Gastrocnemius medialis (tissue), 4 donors: ENCODE results near the gene PPP1R9B. TPM values are rescaled to one million over a fixed set of nuclear protein-coding genes. Genes with fewer than 3 reads are reported as not detected.

Experiments used
- ATAC-seq, 2 donors: fragments of 150-250 bp; one replicate each; pipeline ENCODE4 v1.9.1; 2016
- DNase-seq, 2 donors: peaks; one replicate each; pipeline ENCODE4 v3.0.0-alpha.2; 2019
- H3K27ac ChIP-seq, 4 donors: fragments of 200-600 bp; sonication (generic); 1 replicate in 1 of 4; 2 replicates in 3 of 4; pipeline ENCODE4 v1.5.1; 2016 to 2018; ENCODE audit warnings: mild to moderate bottlenecking in 2 of 4, moderate library complexity in 1 of 4
- H3K27me3 ChIP-seq, 3 donors: fragments of 200-600 bp; sonication (generic) in 2 of 3; 1 replicate in 1 of 3; 2 replicates in 2 of 3; pipeline versions ENCODE4 v1.5.1 to v1.6.0; 2016 to 2019; ENCODE audit warnings: mild to moderate bottlenecking in 1 of 3, moderate library complexity in 1 of 3
- H3K36me3 ChIP-seq, 2 donors: fragments of 200-600 bp; sonication (generic) in 1 of 2; one replicate each; pipeline ENCODE4 v1.5.1; 2017 to 2018
- H3K4me1 ChIP-seq, 2 donors: fragments of 200-600 bp; sonication (generic) in 1 of 2; one replicate each; pipeline ENCODE4 v1.5.1; 2016 to 2017; ENCODE audit warnings: mild to moderate bottlenecking in 2 of 2
- H3K4me3 ChIP-seq, 4 donors: fragments of 200-600 bp; sonication (generic) in 3 of 4; 1 replicate in 1 of 4; 2 replicates in 3 of 4; pipeline ENCODE4 v1.5.1; 2016 to 2019; ENCODE audit warnings: mild to moderate bottlenecking in 2 of 4
- H3K9me3 ChIP-seq, 3 donors: fragments of 200-600 bp; sonication (generic) in 2 of 3; 1 replicate in 1 of 3; 2 replicates in 2 of 3; pipeline ENCODE4 v1.5.1; 2016 to 2019
- CTCF ChIP-seq, 5 experiments: fragments of 450-650 bp in 3 of 5; fragments of 200-600 bp in 2 of 5; sonication (generic) in 2 of 5; IDR thresholded peaks in 4 of 5; conservative IDR thresholded peaks in 1 of 5; 1 replicate in 4 of 5; 2 replicates in 1 of 5; pipeline ENCODE4 v1.5.1; 2016 to 2019; ENCODE audit warnings: antibody characterized with exemption in 5 of 5, mild to moderate bottlenecking in 3 of 5, moderate library complexity in 3 of 5
- POLR2A ChIP-seq, 2 donors: fragments of 450-650 bp; IDR thresholded peaks; one replicate each; pipeline ENCODE4 v1.6.1; 2017; ENCODE audit warnings: antibody characterized with exemption in 2 of 2, mild to moderate bottlenecking in 2 of 2, moderate library complexity in 2 of 2
- in situ Hi-C, 4 donors: fragments of 200-750 bp; cut with MboI; loops; one replicate each; pipeline versions ENCODE4 v1.15.0 to v1.8.0; 2017; ENCODE audit warnings: low sequenced_read_pairs in 4 of 4
- intact Hi-C: fragments of 100-400 bp; cut with DNase I; formaldehyde crosslinking; loops from one replicate; pipeline ENCODE4 v1.15.1; 2023; ENCODE audit warnings: low total_unique reads
- total RNA-seq, 4 donors: library from RNA; depleted of rRNA; stranded (reverse); fragments of >200 nt; gene quantifications; one replicate each; pipeline versions ENCODE4 v1.1.0 to v1.2.3, GENCODE V29; 2016

PPP1R9B gene
- total RNA-seq, 4 donors from 2014 or later: 4.7 to 18.8 (median 11.0) TPM

- Histone ChIP-seq H3K4me3 (no peak overlapping the region), H3K27ac (peak overlapping the region; percentile 98 to 100 (median 99)), H3K27me3 (no peaks in the 10 kb centered on the region), H3K9me3 (no peaks in the 10 kb centered on the region), H3K4me1 (peaks cover 50 to 62% of the 10 kb centered on the region in 2 donors), H3K36me3 (peaks cover 0 to 7% of the 10 kb centered on the region in 2 donors)
- DNase-seq: peak in 1 of 2 donors; percentile 60
- in situ Hi-C loops: no loop called here
- intact Hi-C loops: loop anchor here (10.0 kb wide), 1 partner anchor 701 kb away; the partner anchor contains the start of gene TOB1
- TF ChIP-seq POLR2A (IDR thresholded peaks at IDR 0.05): peak; percentile 34 to 62
- TF ChIP-seq CTCF (IDR thresholded peaks at IDR 0.05 in 4 of 5, conservative IDR thresholded peaks at IDR 0.05 in 1 of 5): no peak
- no peak for ATAC-seq
Observed at GRCh38 chr17:50163843-50164696, 13.6 kb upstream of the PPP1R9B start.

- Histone ChIP-seq H3K27me3 (no peaks in the 10 kb centered on the region), H3K4me3 (no peak overlapping the region), H3K4me1 (peaks cover 36 to 48% of the 10 kb centered on the region in 2 donors), H3K9me3 (no peaks in the 10 kb centered on the region), H3K36me3 (no peaks in the 10 kb centered on the region), H3K27ac (peak overlapping the region in 2 of 4 donors; percentile 98 to 100)
- ATAC-seq (no peak), DNase-seq (no peak)
- intact Hi-C loops: loop anchor here (10.0 kb wide), 1 partner anchor 702 kb away; the partner anchor contains the start of gene TOB1
- in situ Hi-C loops: no loop called here
- TF ChIP-seq CTCF (IDR thresholded peaks at IDR 0.05 in 4 of 5, conservative IDR thresholded peaks at IDR 0.05 in 1 of 5) (no peak), POLR2A (IDR thresholded peaks at IDR 0.05) (no peak)
Observed at GRCh38 chr17:50162466-50163254, 12.2 kb upstream of the PPP1R9B start.

GRCh38 chr17:50161911-50162288 lies 11.4 kb upstream of the PPP1R9B start:
- Histone ChIP-seq H3K4me1 (peaks cover 28 to 40% of the 10 kb centered on the region in 2 donors), H3K9me3 (no peaks in the 10 kb centered on the region), H3K27me3 (no peaks in the 10 kb centered on the region), H3K4me3 (peak overlapping the region in 2 of 4 donors; percentile 52 to 62), H3K27ac (peak overlapping the region; percentile 53 to 69 (median 60)), H3K36me3 (no peaks in the 10 kb centered on the region)
- no peak for DNase-seq
- TF ChIP-seq POLR2A (IDR thresholded peaks at IDR 0.05): no peak
- no peak for TF ChIP-seq CTCF (IDR thresholded peaks at IDR 0.05 in 4 of 5, conservative IDR thresholded peaks at IDR 0.05 in 1 of 5)
- intact Hi-C loops: loop anchor here (1.0 to 10.0 kb wide), 4 partner anchors 22 to 703 kb away; partner anchors contain the start of genes PDK2 and TOB1
- in situ Hi-C loops: no loop called here
- ATAC-seq: no peak

GRCh38 chr17:50161023-50161910 lies 10.8 kb upstream of the PPP1R9B start:
- intact Hi-C loops: loop anchor here (1.0 to 10.0 kb wide), 4 partner anchors 21 to 704 kb away; partner anchors contain the start of genes PDK2 and TOB1
- Histone ChIP-seq H3K9me3 (no peaks in the 10 kb centered on the region), H3K4me1 (peaks cover 27 to 39% of the 10 kb centered on the region in 2 donors), H3K36me3 (no peaks in the 10 kb centered on the region), H3K27ac (peak overlapping the region; percentile 53 to 69 (median 60)), H3K4me3 (peak overlapping the region; percentile 52 to 73 (median 62)), H3K27me3 (no peaks in the 10 kb centered on the region)
- TF ChIP-seq CTCF (IDR thresholded peaks at IDR 0.05 in 4 of 5, conservative IDR thresholded peaks at IDR 0.05 in 1 of 5): peak; percentile 94 to 97 (median 95)
- peak; percentile 36 to 38 for TF ChIP-seq POLR2A (IDR thresholded peaks at IDR 0.05)
- DNase-seq (peak; percentile 81 to 85), ATAC-seq (peak; percentile 67 to 70)
- in situ Hi-C loops: no loop called here
